ENCODE data around the gene LRPAP1.

GRCh38 chr4:3486541-3487540 lies 45.4 kb downstream of the LRPAP1 start:
- no peak for TF ChIP-seq POLR2A (IDR thresholded peaks at IDR 0.05; ENCODE audit: low read length)
- TF ChIP-seq GATA1 (IDR thresholded peaks at IDR 0.05; ENCODE audit: low read depth, low read length): no peak
